Keratinocyte (primary cell): Measurements from ENCODE around the gene UBE2L5. TPM values are rescaled to one million over a fixed set of nuclear protein-coding genes. Genes with fewer than 3 reads are reported as not detected.

Source experiments
- DNase-seq: peaks from one replicate; pipeline ENCODE4 v3.0.0-alpha.2; 2011; ENCODE audit warnings: low read depth, missing footprints, low spot score
- FAIRE-seq: peaks from 2 replicates; lab custom pipeline; 2011; peaks lifted over from hg19 to GRCh38; lab: Jason Lieb, UNC
- H2AFZ ChIP-seq: 2 replicates; pipeline ENCODE4 v1.6.0; 2012; ENCODE audit warnings: low read length, control low read depth, inconsistent platforms; ENCODE audit not compliant: control insufficient read depth
- H3K27ac ChIP-seq: 2 replicates; pipeline ENCODE4 v1.5.1; 2011; ENCODE audit warnings: low read length; ENCODE audit not compliant: control insufficient read depth, insufficient read depth
- H3K27me3 ChIP-seq: 3 replicates; pipeline ENCODE4 v1.6.0; 2011; ENCODE audit warnings: low read length; ENCODE audit not compliant: control insufficient read depth, insufficient read depth; ENCODE audit errors: extremely low read depth
- H3K36me3 ChIP-seq, 2 experiments: 2 replicates in 1 of 2; 3 replicates in 1 of 2; pipeline ENCODE4 v1.5.1; 2011; ENCODE audit warnings: low read length in 2 of 2, mild to moderate bottlenecking in 1 of 2; ENCODE audit not compliant: control insufficient read depth in 2 of 2, insufficient read depth in 2 of 2; ENCODE audit errors: extremely low read depth in 1 of 2
- H3K4me1 ChIP-seq: 3 replicates; pipeline ENCODE4 v1.5.1; 2011; ENCODE audit warnings: low read length; ENCODE audit not compliant: control insufficient read depth, insufficient read depth; ENCODE audit errors: extremely low read depth
- H3K4me2 ChIP-seq: 3 replicates; pipeline ENCODE4 v1.6.0; 2011; ENCODE audit warnings: low read depth, low read length; ENCODE audit not compliant: control insufficient read depth, insufficient read depth; ENCODE audit errors: extremely low read depth
- H3K4me3 ChIP-seq, 3 experiments: fragments of 200-600 bp in 1 of 3; sonication (generic) in 1 of 3; 2 replicates in 2 of 3; 3 replicates in 1 of 3; pipeline ENCODE4 v1.5.1; 2011 to 2016; ENCODE audit warnings: low read length in 3 of 3, mild to moderate bottlenecking in 3 of 3, control low read depth in 2 of 3, inconsistent platforms in 1 of 3, low read depth in 1 of 3, mixed read lengths in 1 of 3, mixed run types in 1 of 3, moderate library complexity in 1 of 3; ENCODE audit not compliant: control insufficient read depth in 2 of 3, insufficient read depth in 2 of 3; ENCODE audit errors: extremely low read depth in 1 of 3
- H3K79me2 ChIP-seq: 2 replicates; pipeline ENCODE4 v1.6.0; 2012; ENCODE audit warnings: low read length; ENCODE audit not compliant: control insufficient read depth, insufficient read depth
- H3K9ac ChIP-seq: 3 replicates; pipeline ENCODE4 v1.6.0; 2011; ENCODE audit warnings: low read length; ENCODE audit not compliant: control insufficient read depth, insufficient read depth; ENCODE audit errors: extremely low read depth
- H3K9me1 ChIP-seq: 3 replicates; pipeline ENCODE4 v1.6.0; 2011; ENCODE audit warnings: low read length; ENCODE audit not compliant: control insufficient read depth, insufficient read depth; ENCODE audit errors: extremely low read depth
- H3K9me3 ChIP-seq: 2 replicates; pipeline ENCODE4 v1.5.1; 2012; ENCODE audit warnings: low read depth, low read length; ENCODE audit not compliant: control insufficient read depth
- H4K20me1 ChIP-seq: 3 replicates; pipeline ENCODE4 v1.6.0; 2011; ENCODE audit warnings: low read length; ENCODE audit not compliant: control insufficient read depth, insufficient read depth; ENCODE audit errors: extremely low read depth
- CTCF ChIP-seq, 3 experiments: IDR thresholded peaks in 1 of 3; conservative IDR thresholded peaks in 1 of 3; optimal IDR thresholded peaks in 1 of 3; 2 replicates in 2 of 3; 3 replicates in 1 of 3; pipeline versions ENCODE3 to v1.5.1; 2011; ENCODE audit warnings: low read length in 3 of 3, mild to moderate bottlenecking in 3 of 3, moderate library complexity in 2 of 3, control low read depth in 1 of 3, inconsistent platforms in 1 of 3; ENCODE audit not compliant: insufficient read depth in 2 of 3; ENCODE audit errors: extremely low read depth in 1 of 3
- EZH2 ChIP-seq: IDR thresholded peaks from one replicate; pipeline ENCODE4 v1.6.1; 2012; ENCODE audit warnings: inconsistent platforms, mild to moderate bottlenecking, low read length, moderate library complexity
- dilution Hi-C: fragments of 300-500 bp; cut with MboI; formaldehyde crosslinking; loops from one replicate; pipeline ENCODE4 v1.7.0; 2020; ENCODE audit warnings: low sequenced_read_pairs; ENCODE audit not compliant: extremely low pct_ligation_motif_present
- polyA plus RNA-seq, 5 experiments: library from polyadenylated mRNA; depleted of rRNA in 3 of 5; stranded (reverse) in 3 of 5; stranded (forward) in 1 of 5; unstranded in 1 of 5; fragments of >200 nt; gene quantifications; 1 replicate in 1 of 5; 2 replicates in 3 of 5; 3 replicates in 1 of 5; pipeline versions ENCODE4 v1.2.1 to v1.2.3, GENCODE V29; 2011 to 2012; ENCODE audit warnings: missing spikeins in 2 of 5, low read depth in 1 of 5, low replicate concordance in 1 of 5

The UBE2L5 gene
- polyA plus RNA-seq, 1 donor (not counting 4 experiments of a cell fraction or from before 2014, with no cell fraction given) = 0.38 TPM

GRCh38 chr13:30416471-30416870, 5.8 kb upstream of the UBE2L5 start:
- no peak overlapping the region for H3K27ac ChIP-seq
- no peaks in the 10 kb centered on the region for H3K9me3 ChIP-seq
- no peaks in the 10 kb centered on the region for H3K79me2 ChIP-seq
- FAIRE-seq = no peak
- TF ChIP-seq EZH2 (no peak), CTCF (optimal IDR thresholded peaks at IDR 0.05 in 1 of 3, IDR thresholded peaks at IDR 0.05 in 1 of 3, conservative IDR thresholded peaks at IDR 0.05 in 1 of 3; ENCODE audit: extremely low read depth in 1 of 3, insufficient read depth in 2 of 3, low read length in 3 of 3) (no peak)
- H3K4me2 ChIP-seq = no peak overlapping the region
- dilution Hi-C loops = no loop called here
- H3K4me3 ChIP-seq = no peak overlapping the region
- no peak for DNase-seq
- no peaks in the 10 kb centered on the region for H3K27me3 ChIP-seq
- H3K36me3 ChIP-seq = no peaks in the 10 kb centered on the region
- H3K9me1 ChIP-seq = no peaks in the 10 kb centered on the region
- peaks cover 21% of the 10 kb centered on the region for H3K4me1 ChIP-seq
- no peak overlapping the region for H3K9ac ChIP-seq
- H4K20me1 ChIP-seq = no peaks in the 10 kb centered on the region
- H2AFZ ChIP-seq = no peak overlapping the region

- Histone ChIP-seq H3K9me3 (no peaks in the 10 kb centered on the region), H3K36me3 (no peaks in the 10 kb centered on the region), H3K79me2 (no peaks in the 10 kb centered on the region), H2AFZ (no peak overlapping the region), H3K9ac (no peak overlapping the region), H3K4me2 (no peak overlapping the region), H3K9me1 (no peaks in the 10 kb centered on the region), H3K27ac (no peak overlapping the region), H3K4me3 (no peak overlapping the region), H3K4me1 (peaks cover 25% of the 10 kb centered on the region), H3K27me3 (no peaks in the 10 kb centered on the region), H4K20me1 (no peaks in the 10 kb centered on the region)
- dilution Hi-C loops = no loop called here
- peak; percentile 48 for FAIRE-seq
- DNase-seq = no peak
- TF ChIP-seq CTCF (optimal IDR thresholded peaks at IDR 0.05 in 1 of 3, IDR thresholded peaks at IDR 0.05 in 1 of 3, conservative IDR thresholded peaks at IDR 0.05 in 1 of 3; ENCODE audit: extremely low read depth in 1 of 3, insufficient read depth in 2 of 3, low read length in 3 of 3) (no peak), EZH2 (no peak)
Measured at GRCh38 chr13:30418075-30418716, 4.1 kb upstream of the UBE2L5 start.
